Choroid plexus epithelial cell (primary cell): ENCODE results near the gene COL6A3.
A peak's percentile ranks its signal among the peaks of the same experiment; 100 is the strongest.

Experiments used
- DNase-seq: peaks from one replicate; pipeline ENCODE4 v3.0.0-alpha.2; 2010; ENCODE audit warnings: low read depth
- H3K4me3 ChIP-seq: 2 replicates; pipeline ENCODE4 v1.5.1; 2011; ENCODE audit warnings: low read depth, mild to moderate bottlenecking, control low read depth, low read length, moderate library complexity
- TF ChIP-seq, protein P1 (sequence below): conservative IDR thresholded peaks from 2 replicates; pipeline ENCODE4 v1.5.1; 2011; ENCODE audit warnings: low read depth, mild to moderate bottlenecking, control low read depth, inconsistent platforms, low read length, moderate library complexity

COL6A3 gene

DNA sequence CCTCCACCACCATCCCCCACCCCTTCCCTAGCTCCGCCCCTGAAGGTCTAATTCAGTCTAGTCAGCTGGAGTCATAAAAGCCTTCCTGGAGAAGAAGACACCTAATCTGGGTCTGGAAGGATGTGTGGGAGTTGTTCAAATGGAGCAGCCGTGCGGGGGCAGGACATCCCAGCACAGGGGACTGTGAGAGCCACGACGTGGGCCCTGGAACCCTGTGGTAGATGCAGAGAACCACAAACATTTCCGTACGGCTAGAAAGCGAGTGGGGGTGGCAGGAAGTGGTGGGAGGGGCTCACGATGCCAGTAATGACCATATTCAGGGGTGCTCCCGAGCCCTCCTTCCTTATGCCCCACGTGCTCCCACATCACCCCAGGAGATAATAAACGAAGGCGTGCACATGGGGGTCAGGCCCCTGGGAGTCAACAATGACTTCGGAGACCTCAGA, 20.9 kb upstream of the COL6A3 start:
- TF ChIP-seq, protein P1, sequence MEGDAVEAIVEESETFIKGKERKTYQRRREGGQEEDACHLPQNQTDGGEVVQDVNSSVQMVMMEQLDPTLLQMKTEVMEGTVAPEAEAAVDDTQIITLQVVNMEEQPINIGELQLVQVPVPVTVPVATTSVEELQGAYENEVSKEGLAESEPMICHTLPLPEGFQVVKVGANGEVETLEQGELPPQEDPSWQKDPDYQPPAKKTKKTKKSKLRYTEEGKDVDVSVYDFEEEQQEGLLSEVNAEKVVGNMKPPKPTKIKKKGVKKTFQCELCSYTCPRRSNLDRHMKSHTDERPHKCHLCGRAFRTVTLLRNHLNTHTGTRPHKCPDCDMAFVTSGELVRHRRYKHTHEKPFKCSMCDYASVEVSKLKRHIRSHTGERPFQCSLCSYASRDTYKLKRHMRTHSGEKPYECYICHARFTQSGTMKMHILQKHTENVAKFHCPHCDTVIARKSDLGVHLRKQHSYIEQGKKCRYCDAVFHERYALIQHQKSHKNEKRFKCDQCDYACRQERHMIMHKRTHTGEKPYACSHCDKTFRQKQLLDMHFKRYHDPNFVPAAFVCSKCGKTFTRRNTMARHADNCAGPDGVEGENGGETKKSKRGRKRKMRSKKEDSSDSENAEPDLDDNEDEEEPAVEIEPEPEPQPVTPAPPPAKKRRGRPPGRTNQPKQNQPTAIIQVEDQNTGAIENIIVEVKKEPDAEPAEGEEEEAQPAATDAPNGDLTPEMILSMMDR: no peak
- H3K4me3 ChIP-seq: no peak overlapping the region
- DNase-seq: peak; percentile 71

DNA sequence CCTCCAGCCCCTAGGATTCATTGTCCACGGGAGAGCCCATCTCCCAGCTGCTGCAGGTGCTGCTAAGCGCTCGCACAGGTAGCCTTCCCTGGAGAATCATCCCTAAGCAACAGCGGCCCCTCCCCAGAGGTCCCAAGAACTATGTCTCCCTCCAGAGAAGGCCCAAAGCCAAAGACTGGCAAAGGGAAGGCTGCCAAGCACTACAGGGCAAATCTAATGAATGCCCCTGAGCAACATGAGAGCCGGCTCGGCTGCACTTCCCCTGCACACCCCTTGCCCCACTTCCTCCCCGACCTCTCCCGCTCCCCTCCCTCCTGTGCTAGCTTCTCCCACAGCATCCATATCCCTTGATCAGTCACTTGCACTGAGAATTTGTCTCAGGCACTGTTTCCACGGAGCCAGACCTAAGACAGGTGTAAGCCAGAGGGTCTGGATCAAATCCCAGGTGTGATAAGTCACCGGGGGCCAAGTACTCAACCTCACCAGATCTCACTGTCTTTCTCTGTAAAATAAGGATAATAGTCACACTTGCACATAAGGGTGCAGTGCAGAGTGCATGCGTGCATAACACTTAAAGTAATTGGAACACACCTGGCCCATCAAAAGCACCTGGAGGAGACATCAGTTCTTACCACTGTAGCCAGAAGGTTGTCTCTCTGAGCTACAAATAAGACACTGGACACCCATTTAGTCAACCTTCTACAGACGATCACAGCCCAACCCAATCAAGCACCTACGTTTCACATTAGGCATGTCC, 20.1 kb upstream of the COL6A3 start:
- DNase-seq: no peak
- H3K4me3 ChIP-seq: no peak overlapping the region
- TF ChIP-seq, protein P1: no peak

DNA sequence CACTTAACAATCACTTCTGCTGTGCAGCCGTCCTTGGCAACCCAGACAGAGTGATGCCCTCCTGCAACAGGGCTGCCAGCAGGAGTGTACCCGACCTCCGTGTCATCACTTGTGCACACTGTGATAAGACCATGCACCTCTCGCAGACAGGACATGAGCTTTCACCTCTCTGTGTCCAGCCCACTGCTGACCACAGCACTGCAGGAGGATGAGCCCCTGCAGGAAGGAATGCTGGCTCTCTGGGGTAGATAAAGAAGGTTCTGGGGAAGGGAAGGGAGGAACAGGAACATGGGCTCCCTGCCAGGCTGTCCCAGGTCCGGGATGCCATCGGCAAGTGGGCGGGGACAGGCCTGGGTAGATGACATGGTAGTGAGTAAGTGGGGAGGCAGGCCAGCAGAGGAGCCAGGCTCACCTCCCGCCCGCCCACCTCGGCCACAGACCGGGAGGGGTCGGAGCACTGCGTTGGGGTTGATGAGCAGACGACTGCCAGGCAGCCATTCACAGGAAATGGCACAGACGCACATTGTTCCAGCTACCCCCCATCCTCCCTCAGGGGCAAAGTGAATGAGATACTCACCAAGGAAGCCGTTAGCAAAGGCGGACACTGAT, 18.6 kb upstream of the COL6A3 start:
- DNase-seq: peak; percentile 58
- TF ChIP-seq, protein P1: peak; percentile 64
- no peak overlapping the region for H3K4me3 ChIP-seq

DNA sequence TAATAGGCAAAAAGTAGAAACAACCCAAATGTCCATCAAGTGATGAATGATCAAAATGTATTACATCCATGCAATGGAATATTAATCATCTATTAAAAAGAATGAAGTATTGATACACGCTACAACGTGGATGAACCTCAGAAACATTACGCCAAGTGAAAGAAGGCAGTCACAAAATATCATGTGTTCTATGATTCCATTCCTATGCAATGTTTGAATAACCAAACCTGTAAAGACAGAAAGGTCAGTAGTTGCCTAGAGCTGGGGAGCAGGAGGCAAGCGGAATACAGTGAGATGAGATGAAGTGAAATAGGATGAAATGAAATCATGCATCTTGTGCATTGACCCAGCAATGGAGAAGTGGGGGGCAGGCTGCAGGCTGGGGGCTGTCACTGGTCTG, 17.9 kb upstream of the COL6A3 start:
- DNase-seq: no peak
- TF ChIP-seq, protein P1: no peak
- no peak overlapping the region for H3K4me3 ChIP-seq

DNA sequence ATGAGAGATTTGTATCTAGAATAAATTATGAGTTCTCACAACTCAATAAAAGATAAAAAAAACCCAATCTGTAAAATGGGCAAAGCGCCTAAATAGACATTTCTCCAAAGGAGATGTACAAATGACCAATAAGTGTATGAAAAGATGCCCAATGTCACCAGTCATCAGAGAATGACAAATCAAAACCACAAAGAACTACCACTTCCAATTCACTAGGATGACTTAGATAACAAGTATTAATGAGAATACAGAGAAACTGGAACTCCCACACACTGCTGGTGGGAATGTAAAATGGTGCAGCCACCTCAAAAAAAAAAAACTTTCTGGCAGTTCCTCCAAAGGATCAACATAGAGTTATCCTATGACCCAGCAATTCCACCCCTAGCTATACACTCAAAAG, 17.4 kb upstream of the COL6A3 start:
- peak; percentile 44 for DNase-seq
- H3K4me3 ChIP-seq: no peak overlapping the region

DNA sequence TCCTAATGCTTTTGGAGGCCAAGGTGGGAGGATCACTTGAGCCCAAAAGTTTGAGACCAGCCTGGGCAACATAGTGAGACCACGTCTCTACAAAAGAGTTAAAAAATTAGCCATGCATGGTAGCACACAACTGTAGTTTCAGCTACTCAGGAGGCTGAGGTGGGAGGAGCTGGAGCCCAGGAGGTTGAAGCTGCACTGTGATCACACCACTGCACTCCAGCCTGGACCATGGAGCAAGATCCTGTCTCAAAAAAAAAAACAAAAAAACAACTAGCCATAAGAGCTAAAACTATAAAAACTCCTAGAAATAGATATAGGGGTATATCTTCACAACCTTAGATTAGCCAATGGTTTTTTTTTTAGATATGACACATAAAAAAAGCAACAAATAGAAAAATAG, 16.9 kb upstream of the COL6A3 start:
- no peak overlapping the region for H3K4me3 ChIP-seq
- TF ChIP-seq, protein P1: no peak
- no peak for DNase-seq

More for the DNA sequence above, 17.4 kb upstream of the COL6A3 start:
- TF ChIP-seq, protein P1: no peak
